ENCODE measurements around the gene TMX4. TPM values are rescaled to one million over a fixed set of nuclear protein-coding genes. Genes with fewer than 3 reads are reported as not detected.
A peak's percentile ranks its signal among the peaks of the same experiment; 100 is the strongest.

The TMX4 gene
- polyA plus RNA-seq, 2 donors, result 3.6 to 5.5 TPM

GRCh38 chr20:8021541-8022269 lies 2.1 kb upstream of the TMX4 start:
- no peaks in the 10 kb centered on the region for H3K4me1 ChIP-seq (ENCODE audit: control insufficient read depth in 2 of 2, insufficient read depth in 2 of 2, low read length in 1 of 2)
- no peak overlapping the region for H3K4me3 ChIP-seq (ENCODE audit: low read depth in 1 of 2, low read length in 2 of 2)
- H3K9me3 ChIP-seq (ENCODE audit: control insufficient read depth in 2 of 2, insufficient read depth in 1 of 2, low read depth in 1 of 2, low read length in 1 of 2), result no peaks in the 10 kb centered on the region
- H3K36me3 ChIP-seq (ENCODE audit: control insufficient read depth in 2 of 2, insufficient read depth in 2 of 2, low read length in 1 of 2), result no peaks in the 10 kb centered on the region
- WGBS, 2 donors, result 89% methylated on average over 10 of the region's 10 CpGs
- no peaks in the 10 kb centered on the region for H3K27me3 ChIP-seq (ENCODE audit: control insufficient read depth in 1 of 2, insufficient read depth in 2 of 2, low read length in 2 of 2)
- H3K27ac ChIP-seq (ENCODE audit: low read depth in 2 of 2, low read length in 1 of 2), result no peak overlapping the region

- H3K4me3 ChIP-seq (ENCODE audit: low read depth in 1 of 2, low read length in 2 of 2), result no peak overlapping the region
- WGBS, 2 donors, result 46 to 48% methylated on average over 3 of the region's 3 CpGs
- H3K9me3 ChIP-seq (ENCODE audit: control insufficient read depth in 2 of 2, insufficient read depth in 1 of 2, low read depth in 1 of 2, low read length in 1 of 2), result no peaks in the 10 kb centered on the region
These were observed 936 bp upstream of the TMX4 start for GRCh38 chr20:8020314-8021079.

GRCh38 chr20:8019998-8020247 lies 362 bp upstream of the TMX4 start:
- 0 to 2% methylated on average over 3 of the region's 3 CpGs for WGBS, 2 donors
- Histone ChIP-seq H3K4me1 (ENCODE audit: control insufficient read depth in 2 of 2, insufficient read depth in 2 of 2, low read length in 1 of 2) (no peaks in the 10 kb centered on the region), H3K9me3 (ENCODE audit: control insufficient read depth in 2 of 2, insufficient read depth in 1 of 2, low read depth in 1 of 2, low read length in 1 of 2) (no peaks in the 10 kb centered on the region), H3K27ac (ENCODE audit: low read depth in 2 of 2, low read length in 1 of 2) (peak overlapping the region; percentile 81 to 91), H3K4me3 (ENCODE audit: low read depth in 1 of 2, low read length in 2 of 2) (peak overlapping the region; percentile 69 to 75), H3K27me3 (ENCODE audit: control insufficient read depth in 1 of 2, insufficient read depth in 2 of 2, low read length in 2 of 2) (no peaks in the 10 kb centered on the region), H3K36me3 (ENCODE audit: control insufficient read depth in 2 of 2, insufficient read depth in 2 of 2, low read length in 1 of 2) (no peaks in the 10 kb centered on the region)

More at GRCh38 chr20:8020314-8021079, 936 bp upstream of the TMX4 start:
- H3K27ac ChIP-seq (ENCODE audit: low read depth in 2 of 2, low read length in 1 of 2), result no peak overlapping the region
- no peaks in the 10 kb centered on the region for H3K4me1 ChIP-seq (ENCODE audit: control insufficient read depth in 2 of 2, insufficient read depth in 2 of 2, low read length in 1 of 2)
- no peaks in the 10 kb centered on the region for H3K27me3 ChIP-seq (ENCODE audit: control insufficient read depth in 1 of 2, insufficient read depth in 2 of 2, low read length in 2 of 2)
- H3K36me3 ChIP-seq (ENCODE audit: control insufficient read depth in 2 of 2, insufficient read depth in 2 of 2, low read length in 1 of 2), result no peaks in the 10 kb centered on the region

GRCh38 chr20:8018958-8019245 lies 659 bp downstream of the TMX4 start:
- Histone ChIP-seq H3K36me3 (ENCODE audit: control insufficient read depth in 2 of 2, insufficient read depth in 2 of 2, low read length in 1 of 2) (no peaks in the 10 kb centered on the region), H3K27me3 (ENCODE audit: control insufficient read depth in 1 of 2, insufficient read depth in 2 of 2, low read length in 2 of 2) (no peaks in the 10 kb centered on the region), H3K4me1 (ENCODE audit: control insufficient read depth in 2 of 2, insufficient read depth in 2 of 2, low read length in 1 of 2) (no peaks in the 10 kb centered on the region), H3K4me3 (ENCODE audit: low read depth in 1 of 2, low read length in 2 of 2) (peak overlapping the region; percentile 69 to 75), H3K9me3 (ENCODE audit: control insufficient read depth in 2 of 2, insufficient read depth in 1 of 2, low read depth in 1 of 2, low read length in 1 of 2) (no peaks in the 10 kb centered on the region), H3K27ac (ENCODE audit: low read depth in 2 of 2, low read length in 1 of 2) (peak overlapping the region; percentile 81 to 91)
- 0% methylated on average over 23 of the region's 23 CpGs for WGBS, 2 donors

- Histone ChIP-seq H3K36me3 (ENCODE audit: control insufficient read depth in 2 of 2, insufficient read depth in 2 of 2, low read length in 1 of 2) (no peaks in the 10 kb centered on the region), H3K9me3 (ENCODE audit: control insufficient read depth in 2 of 2, insufficient read depth in 1 of 2, low read depth in 1 of 2, low read length in 1 of 2) (no peaks in the 10 kb centered on the region), H3K27me3 (ENCODE audit: control insufficient read depth in 1 of 2, insufficient read depth in 2 of 2, low read length in 2 of 2) (no peaks in the 10 kb centered on the region), H3K27ac (ENCODE audit: low read depth in 2 of 2, low read length in 1 of 2) (no peak overlapping the region), H3K4me3 (ENCODE audit: low read depth in 1 of 2, low read length in 2 of 2) (no peak overlapping the region), H3K4me1 (ENCODE audit: control insufficient read depth in 2 of 2, insufficient read depth in 2 of 2, low read length in 1 of 2) (no peaks in the 10 kb centered on the region)
- 90 to 91% methylated on average over 1 of the region's 1 CpG for WGBS, 2 donors
These were observed 6.8 kb downstream of the TMX4 start for GRCh38 chr20:8012724-8013123.

GRCh38 chr20:8008733-8009132 lies 10.8 kb downstream of the TMX4 start:
- H3K36me3 ChIP-seq (ENCODE audit: control insufficient read depth in 2 of 2, insufficient read depth in 2 of 2, low read length in 1 of 2), result no peaks in the 10 kb centered on the region
- 91 to 92% methylated on average over 2 of the region's 2 CpGs for WGBS, 2 donors
- no peak overlapping the region for H3K4me3 ChIP-seq (ENCODE audit: low read depth in 1 of 2, low read length in 2 of 2)
- no peaks in the 10 kb centered on the region for H3K27me3 ChIP-seq (ENCODE audit: control insufficient read depth in 1 of 2, insufficient read depth in 2 of 2, low read length in 2 of 2)
- no peak overlapping the region for H3K27ac ChIP-seq (ENCODE audit: low read depth in 2 of 2, low read length in 1 of 2)
- no peaks in the 10 kb centered on the region for H3K4me1 ChIP-seq (ENCODE audit: control insufficient read depth in 2 of 2, insufficient read depth in 2 of 2, low read length in 1 of 2)
- no peaks in the 10 kb centered on the region for H3K9me3 ChIP-seq (ENCODE audit: control insufficient read depth in 2 of 2, insufficient read depth in 1 of 2, low read depth in 1 of 2, low read length in 1 of 2)

- Histone ChIP-seq H3K9me3 (ENCODE audit: control insufficient read depth in 2 of 2, insufficient read depth in 1 of 2, low read depth in 1 of 2, low read length in 1 of 2) (no peaks in the 10 kb centered on the region), H3K27me3 (ENCODE audit: control insufficient read depth in 1 of 2, insufficient read depth in 2 of 2, low read length in 2 of 2) (no peaks in the 10 kb centered on the region), H3K36me3 (ENCODE audit: control insufficient read depth in 2 of 2, insufficient read depth in 2 of 2, low read length in 1 of 2) (no peaks in the 10 kb centered on the region), H3K4me1 (ENCODE audit: control insufficient read depth in 2 of 2, insufficient read depth in 2 of 2, low read length in 1 of 2) (no peaks in the 10 kb centered on the region), H3K27ac (ENCODE audit: low read depth in 2 of 2, low read length in 1 of 2) (no peak overlapping the region), H3K4me3 (ENCODE audit: low read depth in 1 of 2, low read length in 2 of 2) (no peak overlapping the region)
- 95% methylated on average over 1 of the region's 1 CpG for WGBS, 2 donors
These were observed 12.1 kb downstream of the TMX4 start for GRCh38 chr20:8007490-8007889.

GRCh38 chr20:8005575-8006366 lies 13.8 kb downstream of the TMX4 start:
- Histone ChIP-seq H3K4me3 (ENCODE audit: low read depth in 1 of 2, low read length in 2 of 2) (no peak overlapping the region), H3K9me3 (ENCODE audit: control insufficient read depth in 2 of 2, insufficient read depth in 1 of 2, low read depth in 1 of 2, low read length in 1 of 2) (no peaks in the 10 kb centered on the region), H3K4me1 (ENCODE audit: control insufficient read depth in 2 of 2, insufficient read depth in 2 of 2, low read length in 1 of 2) (no peaks in the 10 kb centered on the region), H3K27ac (ENCODE audit: low read depth in 2 of 2, low read length in 1 of 2) (no peak overlapping the region), H3K36me3 (ENCODE audit: control insufficient read depth in 2 of 2, insufficient read depth in 2 of 2, low read length in 1 of 2) (no peaks in the 10 kb centered on the region), H3K27me3 (ENCODE audit: control insufficient read depth in 1 of 2, insufficient read depth in 2 of 2, low read length in 2 of 2) (no peaks in the 10 kb centered on the region)
- WGBS, 2 donors, result 89 to 92% methylated on average over 19 of the region's 19 CpGs

GRCh38 chr20:8005033-8005432 lies 14.5 kb downstream of the TMX4 start:
- 44 to 87% methylated on average over 2 of the region's 2 CpGs for WGBS, 2 donors

More at GRCh38 chr20:8005033-8005432, 14.5 kb downstream of the TMX4 start:
- Histone ChIP-seq H3K27ac (ENCODE audit: low read depth in 2 of 2, low read length in 1 of 2) (no peak overlapping the region), H3K9me3 (ENCODE audit: control insufficient read depth in 2 of 2, insufficient read depth in 1 of 2, low read depth in 1 of 2, low read length in 1 of 2) (no peaks in the 10 kb centered on the region), H3K4me1 (ENCODE audit: control insufficient read depth in 2 of 2, insufficient read depth in 2 of 2, low read length in 1 of 2) (no peaks in the 10 kb centered on the region), H3K36me3 (ENCODE audit: control insufficient read depth in 2 of 2, insufficient read depth in 2 of 2, low read length in 1 of 2) (no peaks in the 10 kb centered on the region), H3K27me3 (ENCODE audit: control insufficient read depth in 1 of 2, insufficient read depth in 2 of 2, low read length in 2 of 2) (no peaks in the 10 kb centered on the region), H3K4me3 (ENCODE audit: low read depth in 1 of 2, low read length in 2 of 2) (no peak overlapping the region)
